ENCODE results near the gene EPN2. TPM values are rescaled to one million over a fixed set of nuclear protein-coding genes. Genes with fewer than 3 reads are reported as not detected.

The EPN2 gene
- polyA plus RNA-seq, 3 donors, result 8.7 to 27.0 (median 14.2) TPM

- H3K27ac ChIP-seq (ENCODE audit: low read depth, low read length), result no peak overlapping the region
- 82 to 87% (median 84%) methylated on average over 6 of the region's 6 CpGs for WGBS, 3 donors
These were observed 95.4 kb downstream of the EPN2 start for GRCh38 chr17:19332371-19333131.

- WGBS, 3 donors, result 91 to 94% (median 93%) methylated on average over 1 of the region's 1 CpG
These were observed 95.9 kb downstream of the EPN2 start for GRCh38 chr17:19333132-19333440.

DNA sequence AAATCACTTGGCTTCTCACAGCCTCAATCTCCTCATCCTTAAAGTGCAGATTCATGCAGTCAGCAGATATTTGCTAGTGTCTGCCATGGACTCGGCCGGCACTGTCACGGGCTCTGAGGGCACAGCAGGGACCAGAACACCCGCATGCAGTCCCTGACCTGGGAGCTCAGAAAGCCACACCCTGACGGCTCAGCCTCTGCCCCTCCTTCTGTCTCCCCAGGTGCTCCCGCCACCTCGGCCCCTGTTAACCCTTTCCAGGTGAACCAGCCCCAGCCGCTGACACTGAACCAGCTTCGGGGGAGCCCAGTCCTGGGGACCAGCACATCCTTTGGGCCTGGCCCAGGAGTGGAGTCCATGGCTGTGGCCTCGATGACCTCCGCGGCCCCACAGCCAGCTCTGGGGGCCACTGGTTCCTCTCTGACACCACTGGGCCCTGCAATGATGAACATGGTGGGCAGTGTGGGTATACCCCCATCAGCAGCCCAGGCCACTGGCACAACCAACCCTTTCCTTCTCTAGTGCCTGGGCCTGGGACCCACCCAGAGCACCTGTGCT, 96.6 kb downstream of the EPN2 start:
- no peak overlapping the region for H3K27ac ChIP-seq (ENCODE audit: low read depth, low read length)
- WGBS, 3 donors, result 88 to 92% (median 90%) methylated on average over 12 of the region's 12 CpGs

More at GRCh38 chr17:19333132-19333440, 95.9 kb downstream of the EPN2 start:
- H3K27ac ChIP-seq (ENCODE audit: low read depth, low read length), result no peak overlapping the region

DNA sequence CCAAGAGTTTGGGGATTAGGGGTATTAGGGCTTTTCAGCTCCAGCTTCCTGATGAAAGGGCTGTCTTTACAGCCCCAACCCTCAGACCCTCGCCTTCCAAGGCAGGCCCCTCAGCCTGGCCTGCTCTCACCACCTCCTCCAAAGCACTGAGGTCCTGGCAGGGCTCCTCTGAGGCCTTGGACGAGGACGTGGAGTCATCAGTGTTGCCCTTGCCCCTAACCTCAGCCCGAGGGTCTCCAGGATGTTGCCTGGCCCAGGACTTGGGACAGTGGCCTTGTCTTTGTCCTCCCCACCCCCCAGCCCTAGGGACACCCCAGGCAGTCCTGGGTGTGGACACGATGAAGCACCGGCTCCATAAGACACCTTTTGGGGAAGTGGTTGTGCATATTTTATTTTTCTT, 97.2 kb downstream of the EPN2 start:
- 86 to 89% (median 89%) methylated on average over 6 of the region's 6 CpGs for WGBS, 3 donors

GRCh38 chr17:19335951-19336631, 98.9 kb downstream of the EPN2 start:
- 88 to 90% (median 90%) methylated on average over 18 of the region's 18 CpGs for WGBS, 3 donors
- no peak overlapping the region for H3K27ac ChIP-seq (ENCODE audit: low read depth, low read length)

More for the DNA sequence above, 97.2 kb downstream of the EPN2 start:
- no peak overlapping the region for H3K27ac ChIP-seq (ENCODE audit: low read depth, low read length)

GRCh38 chr17:19336938-19337711, 100.0 kb downstream of the EPN2 start:
- no peak overlapping the region for H3K27ac ChIP-seq (ENCODE audit: low read depth, low read length)
- 65 to 79% (median 75%) methylated on average over 21 of the region's 21 CpGs for WGBS, 3 donors

DNA sequence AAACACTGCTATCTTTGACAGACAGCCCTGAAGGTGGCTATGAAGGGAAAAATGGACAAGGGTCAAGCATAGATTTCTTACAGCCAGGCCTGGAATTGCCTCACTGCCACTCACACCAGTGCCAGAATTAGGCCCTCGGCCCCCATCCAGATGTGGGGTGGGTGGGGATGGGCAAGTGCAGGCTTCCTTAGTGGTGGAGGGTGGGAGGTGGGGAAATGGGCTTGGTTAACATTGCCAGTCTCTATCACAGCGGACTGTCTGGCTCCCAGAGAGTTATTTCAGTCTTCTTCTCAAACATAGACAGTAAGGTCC, 100.5 kb downstream of the EPN2 start:
- H3K27ac ChIP-seq (ENCODE audit: low read depth, low read length), result no peak overlapping the region
- WGBS, 3 donors, result 57 to 73% (median 65%) methylated on average over 2 of the region's 2 CpGs

DNA sequence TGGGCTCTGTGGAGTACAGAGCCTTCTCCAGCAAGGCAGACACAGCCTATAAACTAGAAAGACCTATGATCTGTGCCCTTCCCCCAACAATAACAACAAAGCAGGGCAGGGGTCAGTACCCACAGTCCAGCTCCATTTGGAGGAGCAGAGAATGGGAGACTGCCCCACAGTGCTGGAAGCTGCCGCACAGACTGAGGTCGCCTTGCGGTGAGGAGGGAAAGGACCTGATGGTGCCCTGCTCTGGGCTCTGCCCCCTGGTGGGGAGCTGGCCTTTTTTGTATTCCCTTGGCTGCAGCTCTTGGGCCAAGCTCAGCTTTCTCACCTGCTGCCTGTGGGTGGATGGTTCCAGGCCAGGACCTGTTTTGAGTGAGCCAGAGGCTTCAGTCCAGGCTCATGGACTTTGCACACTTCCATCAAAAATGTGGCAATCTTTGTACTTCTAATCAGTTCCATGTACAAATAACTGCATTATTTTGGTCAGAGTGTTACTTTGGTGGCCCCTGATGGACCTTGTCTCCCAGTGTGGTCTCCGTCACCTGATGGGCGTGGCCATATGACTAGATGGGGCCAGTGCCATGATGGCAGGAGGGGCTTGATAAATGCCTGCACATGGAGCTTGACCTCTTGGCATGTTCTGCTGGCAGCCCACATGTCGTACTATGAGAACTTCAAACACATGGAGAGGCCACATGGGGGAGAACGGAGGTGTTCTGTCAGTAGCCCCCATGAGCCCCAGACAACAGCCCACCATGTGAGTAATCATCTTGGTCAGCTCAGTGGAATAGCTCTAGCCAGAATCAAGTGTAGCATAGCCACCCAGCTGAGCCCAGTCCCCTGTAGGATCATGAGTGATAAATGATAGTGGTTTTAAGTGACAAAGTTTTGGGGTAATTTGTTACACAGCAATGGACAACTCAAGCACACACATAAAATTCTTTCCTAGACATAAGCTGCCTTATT, 101.1 kb downstream of the EPN2 start:
- 40 to 78% (median 74%) methylated on average over 7 of the region's 7 CpGs for WGBS, 3 donors
- no peak overlapping the region for H3K27ac ChIP-seq (ENCODE audit: low read depth, low read length)

DNA sequence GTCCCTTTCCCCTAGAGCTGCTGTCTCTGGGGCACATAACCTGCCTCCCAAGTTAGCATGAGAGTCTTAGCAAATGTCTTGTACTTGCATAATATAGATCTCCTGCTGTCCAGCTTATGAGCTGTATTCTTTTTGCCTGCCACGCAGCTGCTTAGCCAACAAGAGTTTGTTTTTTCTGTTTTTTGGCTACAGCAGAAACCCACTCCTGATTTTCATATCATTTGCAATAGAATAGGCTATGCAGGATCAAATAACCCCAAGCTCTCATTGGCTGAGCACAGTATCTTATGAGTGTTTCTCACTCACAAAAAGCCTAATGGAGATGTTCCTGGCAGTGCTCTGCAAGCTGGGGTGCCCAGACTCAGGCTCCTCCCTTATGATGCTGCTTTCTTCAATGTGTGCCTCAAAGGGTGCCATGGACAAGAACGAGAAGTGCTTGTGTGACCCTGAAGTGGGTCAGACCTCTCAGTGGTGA, 102.2 kb downstream of the EPN2 start:
- WGBS, 3 donors, result 63 to 72% (median 71%) methylated on average over 2 of the region's 2 CpGs
- H3K27ac ChIP-seq (ENCODE audit: low read depth, low read length), result no peak overlapping the region

DNA sequence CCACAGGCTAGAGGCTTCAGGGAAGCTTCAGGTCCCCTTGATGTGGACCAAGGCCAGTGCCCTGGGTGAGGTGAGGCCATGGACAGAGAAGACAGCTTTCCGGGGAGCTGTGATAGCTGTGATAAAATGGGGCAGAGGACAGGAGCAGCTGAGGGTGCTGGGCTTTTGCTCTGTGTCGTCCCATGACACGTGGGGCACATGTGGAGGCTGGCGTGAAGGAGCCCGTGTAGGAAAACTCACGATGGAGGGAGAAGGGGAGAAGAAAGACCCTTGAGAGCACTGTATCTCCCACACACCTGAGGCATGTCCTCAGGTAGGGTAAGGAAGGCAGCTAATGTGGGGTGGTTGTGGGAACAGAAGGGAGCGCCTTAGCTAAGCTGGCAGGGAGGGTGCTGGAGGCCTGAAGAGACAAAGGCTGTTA, 104.1 kb downstream of the EPN2 start:
- 64 to 66% (median 66%) methylated on average over 7 of the region's 7 CpGs for WGBS, 3 donors
- no peak overlapping the region for H3K27ac ChIP-seq (ENCODE audit: low read depth, low read length)

DNA sequence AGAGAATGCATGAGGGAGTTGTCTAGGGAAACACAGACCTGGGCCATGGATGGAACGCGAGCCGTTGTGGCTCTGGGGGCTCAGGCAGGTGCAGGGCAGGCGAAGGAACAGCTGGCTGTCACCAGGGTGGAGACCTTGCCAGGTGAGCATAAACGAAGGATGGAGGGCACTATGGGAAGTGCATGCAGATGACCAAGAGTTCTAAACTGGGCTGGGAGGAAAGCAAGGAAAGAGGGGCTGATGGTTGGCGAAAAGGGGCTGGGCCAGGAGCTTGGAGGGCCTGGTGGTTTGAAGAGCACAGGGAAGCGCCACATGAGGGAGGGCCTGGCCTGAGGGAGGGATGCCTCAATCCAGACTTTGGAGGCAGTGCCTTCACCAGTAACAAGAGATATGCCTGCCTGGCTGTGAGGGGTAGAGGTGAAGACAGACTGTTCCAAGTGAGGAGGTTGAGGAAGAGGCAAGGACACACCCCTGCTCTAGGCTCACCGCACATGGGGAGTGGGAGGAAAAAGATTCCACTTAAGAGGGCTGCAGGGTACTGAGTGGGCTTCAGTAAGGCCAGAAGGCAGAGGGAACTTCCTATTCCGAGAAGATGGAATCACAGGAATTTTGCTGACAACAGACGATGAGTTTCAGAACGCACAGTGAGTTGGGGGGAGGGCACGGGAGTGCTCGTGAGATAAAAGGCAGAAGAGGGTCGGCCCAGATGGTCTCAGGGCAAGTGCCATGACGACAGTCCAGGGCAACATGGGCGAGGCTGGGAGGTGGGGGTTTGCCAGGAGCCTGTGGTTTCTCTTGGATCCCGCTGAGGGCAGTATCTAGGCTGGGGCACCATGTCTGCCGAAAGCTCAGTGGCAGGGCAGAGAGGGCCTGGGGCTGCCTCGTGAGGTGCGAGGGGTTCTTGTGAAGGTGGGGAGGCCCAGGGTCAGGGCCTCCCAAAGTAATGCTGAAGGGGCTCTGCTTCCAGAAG, 104.8 kb downstream of the EPN2 start:
- WGBS, 3 donors, result 59 to 74% (median 63%) methylated on average over 20 of the region's 20 CpGs
- H3K27ac ChIP-seq (ENCODE audit: low read depth, low read length), result no peak overlapping the region

GRCh38 chr17:19342611-19343255, 105.6 kb downstream of the EPN2 start:
- 72 to 75% (median 74%) methylated on average over 7 of the region's 7 CpGs for WGBS, 3 donors
- H3K27ac ChIP-seq (ENCODE audit: low read depth, low read length), result no peak overlapping the region

DNA sequence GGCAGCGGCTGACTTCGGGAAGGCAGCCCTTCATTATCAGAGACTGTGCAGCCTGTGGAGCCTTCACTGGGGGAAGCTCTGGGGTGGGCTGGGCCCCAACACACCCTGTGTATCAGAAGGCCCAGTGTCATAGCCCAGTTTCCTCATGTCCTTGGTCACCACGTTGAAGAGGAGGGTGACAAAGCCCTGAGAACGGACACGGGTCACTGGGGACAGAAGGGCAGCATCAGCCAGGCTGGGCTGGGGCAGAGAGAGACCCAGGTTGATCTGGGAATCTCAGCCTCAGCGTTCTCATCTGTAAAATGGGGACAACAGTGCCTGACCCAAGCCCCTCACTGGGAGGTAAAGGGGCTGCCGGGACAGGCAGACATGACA, 106.1 kb downstream of the EPN2 start:
- 85 to 90% (median 89%) methylated on average over 6 to 7 of the region's 7 CpGs for WGBS, 3 donors
- no peak overlapping the region for H3K27ac ChIP-seq (ENCODE audit: low read depth, low read length)

DNA sequence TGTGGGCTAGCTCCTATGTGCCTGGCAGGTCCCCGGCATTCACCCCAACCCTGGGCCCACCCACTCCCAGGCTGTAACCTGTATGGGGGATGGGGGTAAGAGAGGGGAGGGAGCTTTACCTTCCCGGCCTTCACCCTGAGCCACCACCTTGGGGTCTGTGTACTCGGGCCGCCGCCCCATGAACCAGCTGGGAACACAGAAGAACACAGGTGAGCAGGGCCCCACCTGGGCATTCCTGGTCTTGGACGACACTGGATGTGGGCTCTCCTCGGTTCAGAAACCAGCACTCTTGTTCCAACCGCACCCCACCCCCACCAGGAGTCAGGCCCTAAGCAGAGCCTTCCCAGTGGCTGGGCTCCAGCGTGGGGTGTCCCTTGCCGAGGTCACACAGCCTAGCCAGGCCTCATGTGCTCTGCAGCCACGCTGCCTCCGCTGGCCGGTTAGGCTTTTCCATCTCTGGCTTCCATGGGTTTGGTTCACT, 106.5 kb downstream of the EPN2 start:
- no peak overlapping the region for H3K27ac ChIP-seq (ENCODE audit: low read depth, low read length)
- WGBS, 3 donors, result 73 to 87% (median 73%) methylated on average over 13 of the region's 13 CpGs

DNA sequence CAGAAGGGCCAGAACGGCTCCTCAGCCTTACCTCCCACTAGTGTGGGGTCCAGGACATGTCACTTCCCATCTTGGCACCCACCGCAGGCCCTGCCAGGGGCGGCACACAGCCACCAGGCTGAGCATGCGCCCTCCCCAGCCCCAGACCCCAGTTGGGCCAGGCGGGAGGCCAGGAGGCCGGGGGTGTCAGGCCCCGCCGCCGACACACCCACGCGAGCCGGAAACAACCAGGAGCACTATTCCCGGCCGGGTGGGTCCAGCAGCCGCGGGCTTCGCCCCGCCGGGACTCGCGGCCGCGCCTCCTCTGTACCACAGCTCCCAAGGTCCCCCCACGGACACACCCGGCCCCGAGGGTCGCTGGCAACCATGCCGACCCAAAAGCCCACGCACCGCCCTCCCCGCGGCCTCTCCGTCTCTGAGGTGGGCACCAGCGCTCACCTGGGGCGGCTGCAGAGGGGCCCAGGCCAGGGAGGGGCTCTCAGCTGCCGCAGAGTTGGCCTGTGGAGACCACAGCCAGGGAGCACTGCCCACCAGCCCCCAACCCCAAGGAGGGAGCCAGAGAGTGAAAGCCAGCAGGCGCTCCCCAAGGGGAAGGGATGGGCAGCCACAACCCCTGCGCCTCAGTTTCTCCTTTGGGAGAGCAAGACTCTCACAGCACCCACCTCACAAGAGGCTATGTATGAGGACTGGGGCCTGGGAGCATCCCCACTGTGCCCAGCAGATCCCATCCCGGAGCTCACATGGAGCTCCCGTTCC, 107.3 kb downstream of the EPN2 start:
- H3K27ac ChIP-seq (ENCODE audit: low read depth, low read length), result no peak overlapping the region

DNA sequence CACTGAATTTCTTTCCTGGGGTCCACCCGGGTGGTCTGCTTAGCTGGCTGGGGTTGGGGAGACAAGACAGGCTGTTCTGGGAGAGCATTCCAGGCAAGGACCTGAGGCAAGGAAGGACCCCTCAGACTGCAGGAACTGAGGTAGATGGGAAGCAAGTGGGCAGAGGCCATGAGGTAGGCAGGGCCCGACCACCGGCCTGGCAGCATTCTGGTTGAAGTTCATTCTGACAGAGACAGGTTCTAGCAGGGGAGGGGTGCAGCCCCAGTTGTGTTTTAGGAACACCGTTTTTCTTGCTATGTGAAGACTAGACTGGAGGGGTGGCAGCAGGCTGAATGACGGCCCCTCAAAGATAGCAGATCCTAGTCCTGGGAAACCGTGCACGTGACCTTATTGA, 107.9 kb downstream of the EPN2 start:
- 80 to 90% (median 88%) methylated on average over 7 of the region's 7 CpGs for WGBS, 3 donors
- no peak overlapping the region for H3K27ac ChIP-seq (ENCODE audit: low read depth, low read length)

More for the DNA sequence above, 107.3 kb downstream of the EPN2 start:
- WGBS, 3 donors, result 76 to 92% (median 82%) methylated on average over 38 to 40 of the region's 40 CpGs
